Epithelial cell of esophagus (primary cell): ENCODE data around the gene NOCT.

Experiments used
- DNase-seq: peaks from one replicate; pipeline ENCODE4 v3.0.0; 2010; ENCODE audit warnings: low read depth
- H3K4me3 ChIP-seq: 2 replicates; pipeline ENCODE4 v1.5.1; 2011; ENCODE audit warnings: mild to moderate bottlenecking, low read length, control low read depth
- CTCF ChIP-seq: IDR thresholded peaks from 2 replicates; pipeline ENCODE4 v1.5.1; 2011; ENCODE audit warnings: low read depth, mild to moderate bottlenecking, low read length, control low read depth, inconsistent platforms; ENCODE audit not compliant: insufficient read depth; ENCODE audit errors: missing control alignments

The NOCT gene

GRCh38 chr4:138978028-138978585 lies 37.5 kb upstream of the NOCT start:
- TF ChIP-seq CTCF = no peak
- H3K4me3 ChIP-seq = no peak overlapping the region
- DNase-seq = no peak

- no peak overlapping the region for H3K4me3 ChIP-seq
- TF ChIP-seq CTCF = no peak
- peak; percentile 44 for DNase-seq
Observed at GRCh38 chr4:138978600-138978999, 37.0 kb upstream of the NOCT start.

GRCh38 chr4:138979742-138980141 lies 35.8 kb upstream of the NOCT start:
- no peak overlapping the region for H3K4me3 ChIP-seq
- TF ChIP-seq CTCF = no peak
- no peak for DNase-seq

- no peak overlapping the region for H3K4me3 ChIP-seq
- peak; percentile 70 for DNase-seq
- peak; percentile 43 for TF ChIP-seq CTCF
Observed at GRCh38 chr4:138981930-138982390, 33.6 kb upstream of the NOCT start.

GRCh38 chr4:138982754-138983153 lies 32.8 kb upstream of the NOCT start:
- DNase-seq = no peak
- TF ChIP-seq CTCF = no peak

GRCh38 chr4:138983690-138984089 lies 31.9 kb upstream of the NOCT start:
- no peak overlapping the region for H3K4me3 ChIP-seq
- TF ChIP-seq CTCF = no peak

More at GRCh38 chr4:138982754-138983153, 32.8 kb upstream of the NOCT start:
- no peak overlapping the region for H3K4me3 ChIP-seq

GRCh38 chr4:138984647-138985046 lies 30.9 kb upstream of the NOCT start:
- DNase-seq = no peak
- H3K4me3 ChIP-seq = no peak overlapping the region
- TF ChIP-seq CTCF = no peak

More at GRCh38 chr4:138983690-138984089, 31.9 kb upstream of the NOCT start:
- DNase-seq = no peak
